Stimulated activated CD4-positive, alpha-beta T cell treated with anti-CD3 and anti-CD28 coated beads, TNF-alpha, amount 100 ng/mL, for 24 hours (primary cell): Measurements from ENCODE around the gene LRRC36.
"Not testable (repeated sequence)": the region's sequence is repeated elsewhere in the genome, so short reads cannot be mapped to it uniquely, and the experiment has no call there.

ENCODE experiments used
- DNase-seq, 3 experiments: peaks; one replicate each; pipeline ENCODE4 v3.0.0-alpha.2; 2020; ENCODE audit warnings: low read depth in 3 of 3

The LRRC36 gene

GRCh38 chr16:67403976-67404555 lies 77.5 kb downstream of the LRRC36 start:
- DNase-seq: no peak

DNA sequence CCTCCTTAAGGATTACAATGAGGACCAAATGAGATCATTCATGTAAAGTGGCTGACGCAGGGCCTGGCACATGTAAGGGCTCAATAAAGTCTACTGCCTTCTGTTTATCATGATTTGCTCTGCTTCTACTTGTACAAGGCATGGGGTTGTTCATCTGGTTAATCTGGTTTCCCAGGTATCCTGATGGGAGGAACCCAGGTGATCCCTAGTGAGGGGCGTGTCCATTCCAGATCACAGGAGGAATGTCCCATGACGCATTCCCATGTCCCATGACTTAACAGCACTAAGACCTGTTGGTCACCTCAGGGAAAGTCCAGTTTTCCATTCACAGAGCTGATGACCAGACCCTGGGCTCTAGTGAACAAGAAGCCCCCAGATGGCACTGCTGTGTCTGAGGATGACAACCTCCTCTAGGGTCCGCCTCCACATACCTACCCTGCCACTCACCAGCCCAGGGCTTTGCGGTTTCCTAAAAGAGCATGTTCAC lies 78.2 kb downstream of the LRRC36 start:
- DNase-seq: no peak

GRCh38 chr16:67405336-67405735 lies 78.7 kb downstream of the LRRC36 start:
- DNase-seq: no peak

GRCh38 chr16:67406111-67406971 lies 79.7 kb downstream of the LRRC36 start:
- no peak for DNase-seq

- DNase-seq: no peak
Measured at GRCh38 chr16:67407176-67407787, 80.7 kb downstream of the LRRC36 start.

DNA sequence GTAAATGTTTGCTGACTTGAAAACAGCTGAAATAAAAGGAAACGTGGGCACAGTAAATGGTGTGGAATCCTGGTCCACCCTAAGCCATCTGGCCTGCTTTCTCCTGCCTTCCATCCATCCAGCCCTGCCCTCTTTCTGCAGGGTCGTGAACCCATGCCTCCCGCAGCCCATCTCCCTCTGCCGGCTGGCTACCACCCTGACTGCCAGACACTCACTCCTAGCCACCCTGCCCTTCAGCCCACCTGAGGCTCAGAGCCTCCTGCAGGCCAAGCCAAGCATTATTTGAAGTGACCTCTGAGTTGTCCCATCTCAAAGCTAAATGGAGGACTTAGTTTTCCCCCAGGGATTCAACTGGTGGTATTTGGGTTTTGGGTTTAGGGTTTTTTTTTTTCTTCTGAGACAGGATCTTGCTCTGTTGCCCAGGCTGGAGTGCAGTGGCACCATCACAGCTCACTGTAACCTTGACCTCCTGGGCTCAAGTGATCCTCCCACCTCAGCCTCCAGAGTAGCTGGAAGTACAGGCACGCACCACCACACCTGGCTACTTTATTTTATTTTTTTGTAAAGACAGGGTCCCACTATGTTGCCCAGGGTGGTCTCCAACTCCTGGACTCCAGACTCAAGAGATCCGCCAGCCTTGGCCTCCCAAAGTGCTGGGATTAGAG lies 81.3 kb downstream of the LRRC36 start:
- no peak for DNase-seq

DNA sequence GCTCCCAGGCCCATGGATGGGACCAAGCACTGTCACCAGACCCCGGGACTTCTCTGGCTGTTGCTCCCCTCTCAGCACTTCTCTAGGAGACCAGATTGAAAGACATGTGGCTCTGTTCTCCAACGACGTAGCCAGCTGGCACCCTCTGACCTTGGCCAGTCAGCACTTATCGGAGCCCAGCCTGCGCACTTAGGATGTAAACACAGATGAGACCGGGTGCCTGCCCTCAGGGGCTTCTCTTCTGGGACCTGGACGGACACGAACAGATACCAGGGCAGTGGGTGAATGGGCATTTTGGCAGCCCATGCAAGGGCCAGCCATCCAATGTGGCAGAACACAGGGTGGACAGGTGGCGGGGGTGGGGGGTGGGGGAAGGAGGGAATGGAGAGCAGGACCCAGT lies 83.0 kb downstream of the LRRC36 start:
- no peak for DNase-seq

DNA sequence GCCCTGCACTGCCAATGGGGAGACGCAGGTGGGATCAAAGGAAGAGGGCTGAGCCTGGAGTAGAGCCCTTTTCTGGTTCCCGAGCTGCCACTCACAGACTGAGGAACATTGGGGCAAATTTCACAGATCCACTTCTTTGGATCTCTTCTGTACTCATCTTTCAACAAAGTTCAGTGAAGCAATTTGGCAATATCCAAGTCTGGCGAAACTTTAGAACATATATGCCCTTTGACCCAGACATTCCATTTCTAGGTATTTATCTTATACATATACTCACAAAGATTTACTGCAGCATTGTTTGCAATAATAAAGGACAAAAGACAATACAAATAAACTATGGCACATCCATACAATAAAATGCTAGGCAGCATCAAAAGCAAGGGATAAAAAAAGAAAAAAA lies 84.7 kb downstream of the LRRC36 start:
- DNase-seq: no peak

DNA sequence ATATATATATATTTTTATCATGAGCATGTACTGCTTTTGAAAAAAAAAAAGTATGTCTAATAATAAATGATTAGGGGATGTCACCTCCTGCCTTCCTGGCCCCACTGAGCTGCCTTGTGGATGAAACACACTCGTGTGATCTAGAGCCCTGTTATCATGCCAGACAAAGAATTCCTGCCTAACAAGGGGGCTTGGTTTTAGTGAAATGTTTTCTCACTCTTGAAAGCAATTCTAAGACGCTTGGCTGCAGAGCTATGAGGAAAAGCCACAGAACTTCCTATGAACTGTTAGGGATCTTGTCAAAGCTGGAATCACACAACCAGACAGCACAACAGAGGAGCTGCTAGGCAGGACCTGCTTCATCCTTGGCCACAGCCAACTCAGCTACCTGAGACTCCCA lies 85.7 kb downstream of the LRRC36 start:
- no peak for DNase-seq

- no peak for DNase-seq
Measured at GRCh38 chr16:67413978-67414911, 87.6 kb downstream of the LRRC36 start.

DNA sequence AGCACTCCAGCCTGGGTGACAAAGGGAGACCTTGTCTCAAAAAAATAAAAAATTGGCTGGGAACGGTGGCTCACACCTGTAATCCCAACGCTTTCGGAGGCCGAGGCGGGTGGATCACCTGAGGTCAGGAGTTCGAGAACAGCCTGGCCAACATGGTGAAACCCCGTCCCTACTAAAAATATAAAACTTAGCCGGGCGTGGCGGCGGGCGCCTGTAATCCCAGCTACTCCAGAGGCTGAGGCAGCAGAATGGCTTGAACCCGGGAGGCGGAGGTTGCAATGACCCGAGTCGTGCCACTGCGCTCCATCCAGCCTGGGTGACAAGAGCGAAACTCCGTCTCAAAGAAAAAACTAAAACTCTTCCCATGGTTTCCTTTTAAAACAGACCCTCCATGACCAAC lies 88.8 kb downstream of the LRRC36 start:
- DNase-seq: not testable (repeated sequence)

GRCh38 chr16:67415872-67416793 lies 89.5 kb downstream of the LRRC36 start, which contains the start of gene ZDHHC1:
Gene ZDHHC1 (minus strand): TSS chr16:67416477. CDS start chr16:67407775, 8,702 bp downstream.
- DNase-seq: peak in 2 of 3 experiments; percentile 14 to 49

DNA sequence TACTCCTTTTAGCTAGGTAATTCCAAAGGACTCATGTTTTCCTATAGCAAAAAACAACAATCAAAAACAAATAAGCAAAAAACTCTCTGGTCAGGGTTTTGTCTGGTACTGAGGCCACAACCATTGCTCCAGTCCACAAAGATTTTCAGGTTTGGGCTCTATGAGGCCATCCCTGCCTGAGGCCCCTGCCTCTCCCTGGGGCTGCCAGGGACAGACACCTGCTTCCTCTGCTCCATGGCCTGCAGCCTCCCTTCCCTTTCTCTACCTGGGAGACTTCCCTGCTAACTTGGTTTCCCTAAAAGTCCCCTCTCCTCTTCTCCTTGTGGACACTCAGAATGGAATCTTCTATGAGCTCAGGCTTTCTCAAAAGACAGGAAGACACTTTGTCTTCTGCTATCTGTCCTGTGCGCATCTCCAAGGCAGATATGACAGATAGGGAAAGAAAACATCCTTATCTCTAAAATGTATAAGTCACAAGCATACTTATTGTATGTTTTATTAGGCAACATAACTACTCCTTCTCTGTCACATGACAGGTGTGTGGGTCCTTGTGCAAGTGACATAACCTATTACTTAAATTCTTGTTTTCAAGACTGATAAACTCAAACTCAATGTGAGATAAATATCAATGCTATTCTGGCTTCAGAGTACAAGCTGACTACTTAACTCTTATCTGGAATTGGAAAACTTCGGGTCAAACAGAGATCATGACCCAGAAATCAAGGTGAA lies 90.9 kb downstream of the LRRC36 start:
- no peak for DNase-seq

GRCh38 chr16:67419502-67419901 lies 92.9 kb downstream of the LRRC36 start:
- no peak for DNase-seq

DNA sequence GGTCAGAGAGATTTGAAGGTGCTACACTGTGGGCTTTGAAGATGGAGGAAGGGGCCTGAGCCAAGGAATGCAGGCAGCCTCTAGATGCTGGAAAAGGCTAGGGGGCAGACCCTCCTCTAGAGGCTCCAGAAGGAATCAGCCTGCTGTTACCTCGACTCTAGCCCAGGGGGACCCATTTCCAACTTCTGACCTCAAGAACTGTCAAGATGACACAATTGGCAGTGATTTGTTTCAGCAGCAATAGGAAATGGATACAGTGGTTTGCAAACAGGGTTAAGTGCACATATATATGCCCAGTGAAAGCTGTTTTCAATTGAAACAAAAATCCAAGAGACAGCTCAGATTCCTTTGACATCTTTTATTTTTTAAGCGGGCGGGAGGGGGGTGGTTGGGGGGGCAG lies 93.3 kb downstream of the LRRC36 start:
- no peak for DNase-seq

DNA sequence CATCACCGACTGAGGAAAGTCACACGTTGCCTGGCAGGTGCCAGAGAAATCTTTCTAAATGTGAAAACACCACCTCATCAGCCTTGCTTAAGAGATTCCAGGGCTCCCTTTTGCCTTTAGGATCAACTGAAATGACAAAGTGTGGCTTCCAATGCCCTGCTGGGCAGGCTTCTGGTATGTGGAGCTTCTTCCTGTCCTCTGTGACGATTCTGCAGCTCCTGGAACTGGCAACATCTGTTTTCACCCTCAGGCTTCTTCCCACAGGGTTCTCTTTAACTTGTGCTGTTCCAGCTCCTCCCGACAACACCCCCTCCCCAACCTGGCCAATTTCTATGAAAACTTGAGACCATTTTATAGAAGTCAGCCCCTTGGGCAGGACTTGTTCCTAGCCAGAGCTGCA lies 94.4 kb downstream of the LRRC36 start:
- DNase-seq: no peak

- no peak for DNase-seq
Measured at GRCh38 chr16:67423015-67423414, 96.4 kb downstream of the LRRC36 start.

GRCh38 chr16:67423611-67424260 lies 97.1 kb downstream of the LRRC36 start:
- no peak for DNase-seq

DNA sequence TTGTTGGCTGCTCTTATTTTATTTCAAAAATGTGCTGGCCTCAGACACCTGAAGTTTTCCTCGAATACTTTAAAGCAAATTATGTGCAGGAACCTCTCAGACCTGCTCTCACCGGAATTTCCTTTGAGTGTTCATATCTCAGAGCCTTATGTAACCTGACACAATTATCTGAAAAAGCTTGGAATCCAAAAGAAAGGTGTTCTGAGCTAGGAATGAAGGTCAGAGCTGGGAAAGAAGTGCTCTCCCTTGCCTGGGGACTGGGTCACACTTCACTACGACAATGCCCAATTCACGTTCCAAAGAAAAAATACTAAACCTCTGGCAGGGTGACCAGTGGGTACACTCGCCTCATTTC lies 97.6 kb downstream of the LRRC36 start:
- no peak for DNase-seq
